GM11168 (cell line): ENCODE results near the gene IFT25.

Source experiments
- in situ Hi-C: fragments of 300-500 bp; cut with MboI; formaldehyde crosslinking; loops from one replicate; pipeline ENCODE4 v1.12.0; 2022; ENCODE audit warnings: low sequenced_read_pairs; ENCODE audit not compliant: unreplicated experiment

IFT25 gene

DNA sequence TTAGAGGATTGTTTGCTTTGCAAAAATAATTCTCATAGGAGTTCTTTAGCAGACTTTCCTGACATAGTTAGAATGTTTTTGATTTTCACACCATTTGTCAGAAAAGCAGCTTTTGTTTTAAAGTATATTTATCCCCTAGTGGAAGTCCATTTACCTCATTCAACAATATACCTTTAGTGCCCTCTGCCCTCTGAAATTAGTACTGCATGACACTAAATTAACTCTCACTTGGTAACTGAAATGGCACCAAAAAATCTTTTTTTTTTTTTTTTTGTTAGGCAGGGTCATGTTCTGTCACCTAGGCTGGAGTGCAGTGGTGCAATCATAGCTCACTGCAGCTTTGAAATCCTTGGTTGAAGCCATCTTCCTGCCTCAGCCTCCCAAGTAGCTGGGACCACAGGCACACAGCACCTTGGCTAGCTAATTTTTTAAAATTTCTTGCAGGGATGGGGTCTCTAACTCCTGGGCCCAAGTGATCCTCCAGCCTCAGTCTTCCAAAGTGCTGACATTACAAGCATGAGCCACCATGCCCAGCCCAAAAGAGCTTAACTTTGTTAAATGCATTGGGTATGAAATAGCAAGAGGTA, 14.3 kb upstream of the IFT25 start:
- in situ Hi-C loops = loop anchor here (5.0 kb wide), 1 partner anchor 92 kb away; no protein-coding TSS in a partner anchor

GRCh38 chr1:53957194-53957818, 11.8 kb upstream of the IFT25 start:
- in situ Hi-C loops = loop anchor here (5.0 kb wide), 1 partner anchor 90 kb away; no protein-coding TSS in a partner anchor

DNA sequence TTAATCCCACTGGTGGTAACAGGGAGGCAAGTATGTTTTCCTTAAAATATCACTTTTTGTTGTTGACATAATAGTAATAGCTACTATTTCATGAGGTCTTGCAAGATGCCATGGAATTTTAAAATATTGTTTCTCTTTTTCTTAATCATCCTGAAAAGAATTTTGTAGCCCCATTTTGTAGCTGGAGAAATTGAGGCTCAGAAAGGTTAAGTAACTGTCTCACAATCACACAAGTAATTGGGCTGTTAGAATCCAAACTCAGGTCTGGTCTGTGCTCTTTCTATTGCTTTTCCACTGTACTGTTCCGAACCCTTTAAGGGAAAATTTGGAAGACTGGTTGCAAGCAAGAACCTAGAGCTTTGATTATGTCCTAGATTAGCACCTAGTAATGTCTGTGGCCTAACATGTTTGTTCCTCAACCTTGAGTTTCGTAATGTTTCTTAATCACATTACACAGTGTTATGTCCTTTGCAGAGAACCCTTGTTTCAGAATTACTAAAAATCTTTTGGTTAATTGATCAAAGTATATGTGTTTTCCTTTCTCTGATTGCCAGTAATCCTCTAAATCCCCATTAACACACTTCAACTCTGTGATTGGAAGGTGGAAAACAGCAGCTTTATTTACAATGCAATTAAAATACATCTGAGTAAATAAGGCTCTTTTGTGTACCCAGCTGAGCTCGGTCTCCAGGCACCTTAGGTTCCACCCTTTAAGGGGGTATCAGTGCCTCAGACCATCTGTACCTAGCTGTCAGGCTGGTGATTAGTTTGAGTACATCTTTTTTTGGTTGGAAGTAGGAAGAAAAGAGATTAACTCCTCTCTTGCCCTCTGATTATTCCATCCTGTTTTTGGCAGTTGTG, 11.0 kb upstream of the IFT25 start:
- in situ Hi-C loops = loop anchor here (5.0 kb wide), 1 partner anchor 89 kb away; no protein-coding TSS in a partner anchor

- in situ Hi-C loops = no loop called here
These were observed 8.6 kb upstream of the IFT25 start for GRCh38 chr1:53954128-53954527.

DNA sequence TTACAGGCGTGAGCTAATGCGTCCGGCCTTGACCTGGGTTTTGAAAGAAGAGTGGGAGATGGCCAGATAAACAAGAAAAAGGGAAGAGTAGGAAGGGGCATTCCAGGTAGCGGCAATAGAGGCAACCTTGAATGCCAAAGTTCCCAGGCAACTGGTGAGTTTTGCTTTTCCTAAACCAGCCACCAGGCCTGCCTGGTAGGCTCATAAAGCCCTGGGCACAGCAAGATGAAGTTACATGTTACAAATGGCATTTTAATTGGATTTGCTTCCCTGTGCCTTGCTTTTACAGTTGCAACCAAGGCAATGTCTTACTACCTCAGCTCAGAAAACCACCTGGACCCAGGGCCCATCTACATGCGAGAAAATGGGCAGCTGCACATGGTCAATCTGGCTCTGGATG, 6.2 kb upstream of the IFT25 start:
- in situ Hi-C loops = no loop called here

DNA sequence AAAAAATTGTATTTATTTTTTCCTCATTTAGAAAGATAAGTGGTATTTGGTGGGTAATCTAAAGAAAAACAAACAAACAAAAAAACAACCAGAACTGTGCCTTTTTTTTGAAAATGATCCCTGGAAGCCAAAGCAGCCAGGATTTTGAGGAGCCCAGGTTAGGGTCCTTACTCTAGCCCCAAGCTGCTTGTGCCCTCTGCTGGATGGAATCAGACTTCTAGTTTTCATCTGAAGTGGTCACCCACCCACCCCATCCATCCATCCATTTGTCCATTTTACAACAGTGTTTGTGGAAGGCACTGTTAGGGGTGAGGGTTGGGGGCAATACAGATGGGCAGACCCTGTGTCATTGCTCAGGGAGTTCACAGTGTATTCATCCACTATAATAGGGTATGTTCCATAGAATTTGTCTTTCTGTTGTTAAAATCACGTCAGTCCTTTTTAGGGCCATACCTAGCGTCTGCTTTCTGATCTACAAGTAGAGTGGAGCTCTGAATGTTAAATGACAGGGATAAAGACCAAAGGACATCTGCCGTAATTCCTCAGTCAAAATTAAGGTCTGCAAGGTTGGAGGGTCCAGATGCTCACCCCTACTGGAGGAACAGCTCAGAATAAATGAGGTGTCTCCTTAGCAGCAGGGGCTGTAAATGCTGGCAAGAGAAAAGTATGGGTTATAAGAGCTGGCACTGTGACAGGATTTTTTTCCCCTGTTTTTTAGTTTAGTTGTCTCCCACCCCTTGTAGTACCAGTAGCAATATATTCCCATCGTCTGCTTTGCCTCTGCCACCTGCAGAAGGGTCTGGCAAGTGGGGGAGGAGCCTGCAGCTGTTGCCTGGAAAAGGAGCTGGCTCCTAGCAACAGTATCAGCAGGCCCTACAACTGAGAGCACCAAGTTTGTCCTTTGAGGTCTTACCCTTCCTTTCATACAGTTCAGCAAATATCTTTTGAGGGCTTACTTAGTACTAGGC, 3.8 kb upstream of the IFT25 start:
- in situ Hi-C loops = no loop called here

GRCh38 chr1:53948291-53948690, 2.8 kb upstream of the IFT25 start:
- in situ Hi-C loops = no loop called here

DNA sequence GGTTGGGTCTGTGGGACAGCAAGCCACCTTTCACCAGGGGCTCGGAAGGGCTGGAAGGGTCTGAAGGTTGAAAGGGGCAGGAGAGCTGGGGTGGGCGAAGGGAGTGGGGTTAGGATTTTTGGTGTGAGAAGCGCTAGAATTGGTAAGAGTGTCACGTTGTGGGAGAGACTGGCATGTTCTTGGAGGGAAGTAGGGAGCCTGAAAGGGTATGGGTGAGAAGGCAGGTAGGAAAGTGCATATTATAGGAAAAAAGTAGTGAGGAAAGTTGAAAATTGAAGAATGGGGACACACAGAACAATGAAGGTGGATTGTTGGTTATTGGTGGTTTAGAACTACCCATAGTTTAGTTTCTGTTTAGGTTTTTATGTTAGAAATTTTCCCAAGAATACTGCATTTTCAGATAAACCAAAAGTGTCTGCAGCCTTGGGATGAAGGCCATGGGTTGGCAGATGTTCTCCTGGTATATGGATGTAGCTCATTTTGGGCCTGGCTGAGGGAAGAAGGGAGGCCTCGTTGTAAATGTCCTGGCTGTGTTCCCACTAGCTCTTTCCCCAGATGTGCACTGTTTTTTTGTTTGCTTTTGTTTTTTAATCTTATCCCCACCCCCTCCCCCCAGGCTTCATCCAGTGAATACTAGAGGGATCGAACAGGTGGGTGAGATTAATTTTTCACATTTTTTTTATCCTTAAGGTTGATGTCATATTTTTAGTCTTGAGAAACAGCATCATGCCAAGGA, 1.8 kb upstream of the IFT25 start:
- in situ Hi-C loops = no loop called here

DNA sequence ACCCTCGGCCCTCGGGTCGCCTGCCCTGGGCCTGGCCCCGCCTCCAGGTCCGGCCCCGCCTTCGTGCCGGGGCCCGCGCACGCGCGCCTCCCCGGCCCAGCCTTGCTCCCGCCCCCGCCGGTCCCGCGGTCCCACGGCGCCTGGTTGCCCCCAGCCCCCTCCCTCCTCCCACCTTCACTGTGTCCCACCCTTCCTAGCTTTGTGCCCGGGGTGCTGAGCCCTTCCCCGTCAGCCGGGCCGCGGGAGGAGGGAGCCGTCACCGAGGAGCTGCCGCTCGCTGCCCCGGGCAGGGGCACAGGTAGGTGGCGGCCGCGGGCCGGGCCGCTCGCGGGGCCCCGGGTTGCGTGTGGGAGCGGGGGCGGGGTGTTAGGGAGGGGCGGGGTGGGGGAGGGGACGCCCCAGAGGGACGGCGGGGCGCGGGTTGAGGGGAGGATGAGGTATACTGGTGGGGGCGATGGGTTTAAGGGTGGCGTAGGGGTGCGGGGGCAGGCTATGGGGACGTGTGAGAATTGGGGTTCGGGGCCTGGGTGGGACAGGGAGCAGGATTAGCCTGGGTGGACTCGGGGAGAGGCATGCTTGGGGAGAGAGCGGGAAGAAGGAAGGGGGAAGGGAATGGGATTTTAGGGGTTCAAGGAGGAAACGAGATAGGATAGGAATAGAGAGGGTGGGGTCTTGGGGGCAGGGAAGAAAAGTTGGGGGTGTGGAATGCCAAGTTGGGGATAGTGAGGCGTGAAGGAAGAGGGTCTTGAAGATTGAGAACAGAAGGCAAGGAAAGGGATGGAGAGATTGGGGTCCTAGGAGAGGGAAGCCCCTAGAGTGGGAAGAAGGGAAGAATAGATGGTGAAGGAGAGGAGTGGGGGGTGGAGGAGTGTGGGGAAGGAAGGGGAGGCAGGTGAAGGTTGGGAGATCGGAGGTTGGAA, 1.0 kb upstream of the IFT25 start, which contains the start of gene LRRC42:
TSS of gene LRRC42 (plus strand) at position 99 of the 920 bp plus-strand sequence. CDS start 5,650 bp downstream, outside the sequence.
- in situ Hi-C loops = no loop called here

- in situ Hi-C loops = no loop called here
These were observed 391 bp downstream of the IFT25 start for GRCh38 chr1:53945183-53945432.

DNA sequence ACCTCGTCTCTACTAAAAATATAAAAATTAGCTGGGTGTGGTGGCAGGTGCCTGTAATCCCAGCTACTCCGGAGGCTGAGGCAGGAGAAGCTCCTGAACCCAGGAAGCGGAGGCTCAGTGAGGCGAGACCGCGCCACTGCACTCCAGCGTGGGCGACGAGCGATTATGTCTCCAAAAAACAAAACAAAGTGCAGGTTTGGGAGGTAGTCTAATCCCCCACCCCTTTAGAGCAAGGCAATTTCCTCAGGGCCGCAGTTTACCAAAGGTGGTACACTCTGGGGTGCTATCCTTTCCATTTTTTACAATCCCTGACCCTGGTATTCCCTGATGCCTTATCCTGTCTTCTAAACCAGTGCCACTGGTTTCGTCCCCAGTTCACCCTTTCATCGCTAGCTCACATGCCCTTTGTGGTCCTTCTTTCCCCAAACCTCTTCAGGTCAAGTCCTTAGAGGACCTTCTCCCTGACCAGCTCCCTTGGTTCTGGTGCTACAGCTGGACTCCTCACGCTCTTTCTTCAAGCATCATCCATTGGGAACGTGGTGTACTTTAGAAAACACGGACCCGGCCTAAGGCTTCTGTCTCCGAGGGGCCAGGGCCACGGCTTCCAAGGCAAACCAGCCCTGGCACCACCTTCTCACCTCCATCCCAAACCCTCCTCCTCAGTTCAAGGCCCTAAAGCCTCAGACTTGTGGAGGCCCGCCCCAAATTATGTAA, 873 bp downstream of the IFT25 start:
- in situ Hi-C loops = no loop called here

DNA sequence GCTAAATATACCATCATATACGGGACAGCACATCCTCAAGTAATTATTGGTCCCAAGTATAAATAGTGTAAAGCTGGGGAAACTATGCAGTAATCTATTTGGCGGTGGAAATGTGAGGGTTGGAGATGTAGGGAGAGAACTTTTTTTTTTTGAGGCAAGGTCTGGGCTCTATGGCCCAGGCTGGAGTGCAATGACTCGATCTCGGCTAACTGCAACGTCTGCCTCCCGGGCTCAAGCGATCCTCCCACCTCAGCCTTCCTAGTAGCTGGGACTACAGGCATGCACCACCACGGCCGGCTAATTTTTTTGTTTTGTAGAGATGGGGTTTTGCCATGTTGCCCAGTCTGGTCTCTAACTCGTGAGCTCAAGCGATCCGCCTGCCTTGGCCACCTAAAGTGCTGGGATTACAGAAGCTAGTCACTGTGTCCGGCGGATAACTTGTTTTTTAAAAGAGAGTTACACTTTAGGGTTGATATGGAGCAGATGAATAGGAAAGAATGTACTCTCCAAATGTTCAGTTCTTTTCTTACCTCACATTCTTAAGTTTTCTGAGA, 1.9 kb downstream of the IFT25 start:
- in situ Hi-C loops = no loop called here

DNA sequence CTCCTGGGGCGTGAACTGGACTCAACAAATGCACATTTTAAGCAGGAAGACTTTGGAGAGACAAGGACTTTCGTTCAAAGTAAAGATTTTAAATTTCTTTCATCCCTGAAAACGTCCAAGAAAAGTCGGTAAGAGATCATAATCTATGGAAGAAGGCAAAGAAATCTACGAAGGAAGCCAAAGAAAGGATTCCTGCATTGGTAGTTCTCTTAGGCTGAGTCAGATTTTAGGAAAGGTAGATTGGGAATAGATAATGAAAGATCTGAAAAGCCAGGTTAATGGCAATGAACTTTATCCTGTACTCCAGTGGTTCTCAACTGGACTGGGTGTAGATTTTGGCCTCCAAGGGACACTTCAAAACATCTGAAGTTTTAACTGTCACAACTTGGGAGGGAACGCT, 2.4 kb downstream of the IFT25 start:
- in situ Hi-C loops = no loop called here

- in situ Hi-C loops = no loop called here
These were observed 3.2 kb downstream of the IFT25 start for GRCh38 chr1:53942127-53942957.

DNA sequence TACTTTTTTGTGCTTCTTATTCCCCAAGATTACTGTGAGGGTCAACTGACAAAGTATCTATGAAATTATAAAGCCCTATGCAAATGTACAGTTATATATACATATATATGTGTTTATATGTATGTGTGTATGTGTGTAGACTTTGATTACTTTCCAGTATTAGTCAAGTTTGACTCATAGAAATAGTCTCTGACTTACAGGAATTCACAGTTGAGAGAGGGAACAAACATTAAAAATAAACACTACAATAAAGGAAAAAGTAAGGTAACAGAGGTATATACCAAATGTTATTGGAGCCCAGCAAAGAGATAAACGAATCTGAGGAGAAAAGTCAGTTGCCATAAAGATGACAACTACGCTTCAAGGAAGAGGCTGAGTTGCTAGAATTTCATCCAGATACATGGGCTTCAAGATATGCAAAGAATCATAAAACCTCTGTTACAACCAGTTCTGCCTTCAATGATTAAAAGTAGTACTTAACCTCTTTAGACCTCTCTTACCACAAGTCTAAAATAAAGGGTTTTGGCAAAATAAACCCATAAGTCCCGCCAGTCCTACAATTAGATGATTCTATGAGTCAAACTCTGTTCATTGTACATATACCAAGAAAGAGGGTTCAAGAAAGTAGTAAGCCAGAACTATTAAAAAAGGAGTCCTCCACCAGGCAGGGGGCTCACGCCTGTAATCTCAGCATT, 7.2 kb downstream of the IFT25 start:
- in situ Hi-C loops = no loop called here

- in situ Hi-C loops = no loop called here
These were observed 9.1 kb downstream of the IFT25 start for GRCh38 chr1:53936430-53936829.
